Natural killer cell (primary cell): Measurements from ENCODE around the gene DENND1A. TPM values are rescaled to one million over a fixed set of nuclear protein-coding genes. Genes with fewer than 3 reads are reported as not detected.

Source experiments
- ATAC-seq, 3 donors: fragments of 150-1000 bp in 2 of 3; fragments of 200-7000 bp in 1 of 3; cut with Tn5 transposase; 1 replicate in 1 of 3; 2 replicates in 2 of 3; pipeline ENCODE4 v1.10.0; 2021; ENCODE audit warnings: mild to moderate bottlenecking in 2 of 3, moderate library complexity in 2 of 3
- DNase-seq, 2 donors: peaks; one replicate each; pipeline versions ENCODE4 v3.0.0 to v3.0.0-alpha.2; 2013 to 2021; ENCODE audit warnings: mixed read lengths in 1 of 2
- H3K27ac ChIP-seq: one replicate; pipeline ENCODE4 v1.5.1; 2013; ENCODE audit warnings: mild to moderate bottlenecking, low read length
- H3K27me3 ChIP-seq: one replicate; pipeline ENCODE4 v1.6.1; 2013; ENCODE audit warnings: low read length; ENCODE audit not compliant: control insufficient read depth, insufficient read depth
- H3K36me3 ChIP-seq: one replicate; pipeline ENCODE4 v1.6.1; 2013; ENCODE audit warnings: low read length; ENCODE audit not compliant: control insufficient read depth, insufficient read depth
- H3K4me1 ChIP-seq: one replicate; pipeline ENCODE4 v1.6.1; 2013; ENCODE audit warnings: low read length; ENCODE audit not compliant: control insufficient read depth, insufficient read depth
- H3K4me3 ChIP-seq: one replicate; pipeline ENCODE4 v1.5.1; 2013; ENCODE audit warnings: low read length
- H3K9me3 ChIP-seq: one replicate; pipeline ENCODE4 v1.6.1; 2013; ENCODE audit warnings: low read length; ENCODE audit not compliant: control insufficient read depth, insufficient read depth
- H3K27ac Mint-ChIP-seq, 2 donors: one replicate each; pipeline ENCODE4 v1.8.0; 2022; ENCODE audit warnings: mild to moderate bottlenecking in 2 of 2, mixed read lengths in 2 of 2, moderate library complexity in 1 of 2
- H3K27me3 Mint-ChIP-seq, 2 donors: one replicate each; pipeline ENCODE4 v1.8.0; 2022; ENCODE audit warnings: low read depth in 2 of 2, mixed read lengths in 2 of 2
- H3K36me3 Mint-ChIP-seq: one replicate; pipeline ENCODE4 v1.8.0; 2022; ENCODE audit warnings: mixed read lengths
- H3K4me1 Mint-ChIP-seq, 2 donors: one replicate each; pipeline ENCODE4 v1.8.0; 2022; ENCODE audit warnings: mixed read lengths in 2 of 2
- H3K4me3 Mint-ChIP-seq: one replicate; pipeline ENCODE4 v1.8.0; 2022; ENCODE audit warnings: mild to moderate bottlenecking, moderate library complexity, mixed read lengths
- H3K9me3 Mint-ChIP-seq, 2 donors: one replicate each; pipeline ENCODE4 v1.8.0; 2022; ENCODE audit warnings: mixed read lengths in 2 of 2
- WGBS: methylation state at CpG from one replicate; pipeline ENCODE4 v1.1.7; 2013; ENCODE audit warnings: missing lambda C conversion rate; ENCODE audit not compliant: insufficient coverage; 5-methylcytosine and 5-hydroxymethylcytosine counted together
- intact Hi-C: fragments of 100-400 bp; cut with micrococcal nuclease; formaldehyde crosslinking; loops from one replicate; pipeline ENCODE4 v1.14.2; 2022
- total RNA-seq, 4 donors: library from RNA; stranded (reverse); fragments of 120-200 nt in 1 of 4; gene quantifications; one replicate each; pipeline versions ENCODE4 v1.2.3 to v1.2.4, GENCODE V29; 2013 to 2022
- TF ChIP-seq, protein P1 (sequence below): fragments of 200-600 bp; IDR thresholded peaks from one replicate; pipeline ENCODE4 v1.8.0; 2022; ENCODE audit warnings: antibody characterized with exemption

DENND1A gene
- total RNA-seq, 3 donors from 2014 or later (not counting 1 experiment from before 2014, with no cell fraction given) = 27.8 to 37.6 (median 30.9) TPM

DNA sequence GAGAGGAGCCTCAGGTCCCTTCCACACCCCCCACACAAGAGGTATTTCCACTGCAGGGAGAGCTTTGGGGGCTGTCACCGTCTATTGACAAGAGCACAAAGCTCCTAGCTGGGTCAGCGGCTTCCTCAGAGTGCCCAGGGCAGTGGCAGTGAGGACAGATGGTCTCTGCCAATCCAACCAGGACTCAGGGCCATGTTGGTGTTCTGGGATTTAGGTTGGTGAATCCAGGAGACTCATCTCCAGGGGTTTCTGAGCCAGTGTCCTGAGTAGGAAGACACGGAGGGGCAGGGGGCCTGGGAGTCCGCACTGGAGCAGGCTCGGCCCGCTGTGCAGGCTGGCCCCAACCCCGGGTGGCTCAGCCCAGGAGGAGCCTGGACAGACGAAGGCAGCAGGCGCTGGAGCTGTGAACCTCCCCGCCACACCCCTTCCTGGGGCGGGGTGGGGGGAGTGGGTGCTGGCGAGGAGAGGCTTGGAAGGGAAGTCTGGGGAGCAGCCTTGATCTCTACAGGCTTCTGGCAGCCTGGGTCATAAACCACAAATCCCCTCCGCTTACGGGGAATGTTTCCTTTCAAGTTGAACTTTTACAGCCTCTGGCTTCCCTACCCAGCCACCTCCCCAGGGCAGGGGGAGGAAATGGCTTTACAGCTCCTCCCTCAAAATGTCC, 554.3 kb downstream of the DENND1A start:
- Histone ChIP-seq H3K36me3 (no peaks in the 10 kb centered on the region), H3K4me1 (peaks cover 10% of the 10 kb centered on the region), H3K27ac (no peak overlapping the region), H3K9me3 (no peaks in the 10 kb centered on the region), H3K4me3 (no peak overlapping the region), H3K27me3 (peaks cover 11% of the 10 kb centered on the region)
- TF ChIP-seq, protein P1, sequence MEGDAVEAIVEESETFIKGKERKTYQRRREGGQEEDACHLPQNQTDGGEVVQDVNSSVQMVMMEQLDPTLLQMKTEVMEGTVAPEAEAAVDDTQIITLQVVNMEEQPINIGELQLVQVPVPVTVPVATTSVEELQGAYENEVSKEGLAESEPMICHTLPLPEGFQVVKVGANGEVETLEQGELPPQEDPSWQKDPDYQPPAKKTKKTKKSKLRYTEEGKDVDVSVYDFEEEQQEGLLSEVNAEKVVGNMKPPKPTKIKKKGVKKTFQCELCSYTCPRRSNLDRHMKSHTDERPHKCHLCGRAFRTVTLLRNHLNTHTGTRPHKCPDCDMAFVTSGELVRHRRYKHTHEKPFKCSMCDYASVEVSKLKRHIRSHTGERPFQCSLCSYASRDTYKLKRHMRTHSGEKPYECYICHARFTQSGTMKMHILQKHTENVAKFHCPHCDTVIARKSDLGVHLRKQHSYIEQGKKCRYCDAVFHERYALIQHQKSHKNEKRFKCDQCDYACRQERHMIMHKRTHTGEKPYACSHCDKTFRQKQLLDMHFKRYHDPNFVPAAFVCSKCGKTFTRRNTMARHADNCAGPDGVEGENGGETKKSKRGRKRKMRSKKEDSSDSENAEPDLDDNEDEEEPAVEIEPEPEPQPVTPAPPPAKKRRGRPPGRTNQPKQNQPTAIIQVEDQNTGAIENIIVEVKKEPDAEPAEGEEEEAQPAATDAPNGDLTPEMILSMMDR = no peak
- H3K27ac Mint-ChIP-seq = no peak overlapping the region
- 12% methylated on average over 13 of the region's 14 CpGs for WGBS
- H3K36me3 Mint-ChIP-seq = no peaks in the 10 kb centered on the region
- H3K9me3 Mint-ChIP-seq = no peaks in the 10 kb centered on the region
- DNase-seq = no peak
- ATAC-seq = no peak
- peaks cover 20 to 24% of the 10 kb centered on the region in 2 donors for H3K27me3 Mint-ChIP-seq
- intact Hi-C loops = no loop called here
- peaks cover 0 to 6% of the 10 kb centered on the region in 2 donors for H3K4me1 Mint-ChIP-seq
- H3K4me3 Mint-ChIP-seq = no peak overlapping the region

GRCh38 chr9:123373946-123374345, 556.0 kb downstream of the DENND1A start:
- Mint-ChIP-seq H3K4me1 (peaks cover 0 to 6% of the 10 kb centered on the region in 2 donors), H3K36me3 (no peaks in the 10 kb centered on the region), H3K27me3 (peaks cover 24 to 26% of the 10 kb centered on the region in 2 donors), H3K9me3 (no peaks in the 10 kb centered on the region), H3K27ac (no peak overlapping the region), H3K4me3 (no peak overlapping the region)
- Histone ChIP-seq H3K27me3 (peaks cover 11% of the 10 kb centered on the region), H3K4me1 (peaks cover 10% of the 10 kb centered on the region), H3K9me3 (no peaks in the 10 kb centered on the region), H3K36me3 (no peaks in the 10 kb centered on the region), H3K27ac (no peak overlapping the region), H3K4me3 (no peak overlapping the region)
- intact Hi-C loops = no loop called here
- TF ChIP-seq, protein P1 = no peak
- 12% methylated on average over 10 of the region's 10 CpGs for WGBS
- no peak for DNase-seq
- ATAC-seq = no peak

DNA sequence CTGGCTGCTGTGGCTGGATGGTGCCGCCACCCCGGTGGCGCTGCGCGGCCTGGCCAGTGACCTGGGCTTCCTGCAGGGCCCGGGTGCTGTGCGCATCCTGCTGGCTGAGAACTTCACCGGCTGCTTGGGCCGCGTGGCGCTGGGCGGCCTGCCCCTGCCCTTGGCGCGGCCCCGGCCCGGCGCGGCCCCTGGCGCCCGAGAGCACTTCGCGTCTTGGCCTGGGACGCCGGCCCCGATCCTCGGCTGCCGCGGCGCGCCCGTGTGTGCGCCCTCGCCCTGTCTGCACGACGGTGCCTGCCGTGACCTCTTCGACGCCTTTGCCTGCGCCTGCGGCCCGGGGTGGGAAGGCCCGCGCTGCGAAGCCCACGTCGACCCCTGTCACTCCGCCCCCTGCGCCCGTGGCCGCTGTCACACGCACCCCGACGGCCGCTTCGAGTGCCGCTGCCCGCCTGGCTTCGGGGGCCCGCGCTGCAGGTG, 556.4 kb downstream of the DENND1A start:
- H3K4me1 ChIP-seq = peaks cover 10% of the 10 kb centered on the region
- H3K27ac Mint-ChIP-seq = no peak overlapping the region
- H3K4me1 Mint-ChIP-seq = peaks cover 0 to 6% of the 10 kb centered on the region in 2 donors
- H3K9me3 Mint-ChIP-seq = no peaks in the 10 kb centered on the region
- WGBS = 5% methylated on average over 60 of the region's 60 CpGs
- H3K27me3 Mint-ChIP-seq = peaks cover 24 to 26% of the 10 kb centered on the region in 2 donors
- TF ChIP-seq, protein P1 = no peak
- H3K36me3 Mint-ChIP-seq = no peaks in the 10 kb centered on the region
- no peak overlapping the region for H3K27ac ChIP-seq
- no peak for ATAC-seq
- H3K27me3 ChIP-seq = peaks cover 11% of the 10 kb centered on the region
- DNase-seq = no peak
- H3K36me3 ChIP-seq = no peaks in the 10 kb centered on the region
- no peak overlapping the region for H3K4me3 ChIP-seq
- H3K4me3 Mint-ChIP-seq = no peak overlapping the region
- intact Hi-C loops = no loop called here
- no peaks in the 10 kb centered on the region for H3K9me3 ChIP-seq
